Stimulated activated CD4-positive, alpha-beta T cell treated with anti-CD3 and anti-CD28 coated beads, Interleukin-4, amount 100 ng/mL, for 4 hours (primary cell): ENCODE data around the gene BHLHA15.

ENCODE experiments used
- DNase-seq, 2 experiments: peaks; one replicate each; pipeline ENCODE4 v3.0.0-alpha.2; 2020

Gene BHLHA15

GRCh38 chr7:98250789-98251188, 39.5 kb downstream of the BHLHA15 start:
- peak; percentile 18 to 25 for DNase-seq

GRCh38 chr7:98251231-98251600, 40.0 kb downstream of the BHLHA15 start:
- DNase-seq: peak in 1 of 2 experiments; percentile 19

GRCh38 chr7:98251601-98252424, 40.6 kb downstream of the BHLHA15 start, which contains the start of gene TECPR1:
Gene TECPR1 (minus strand): TSS chr7:98252232. CDS start chr7:98246146, 6,086 bp downstream.
- DNase-seq: peak; percentile 79 to 83

DNA sequence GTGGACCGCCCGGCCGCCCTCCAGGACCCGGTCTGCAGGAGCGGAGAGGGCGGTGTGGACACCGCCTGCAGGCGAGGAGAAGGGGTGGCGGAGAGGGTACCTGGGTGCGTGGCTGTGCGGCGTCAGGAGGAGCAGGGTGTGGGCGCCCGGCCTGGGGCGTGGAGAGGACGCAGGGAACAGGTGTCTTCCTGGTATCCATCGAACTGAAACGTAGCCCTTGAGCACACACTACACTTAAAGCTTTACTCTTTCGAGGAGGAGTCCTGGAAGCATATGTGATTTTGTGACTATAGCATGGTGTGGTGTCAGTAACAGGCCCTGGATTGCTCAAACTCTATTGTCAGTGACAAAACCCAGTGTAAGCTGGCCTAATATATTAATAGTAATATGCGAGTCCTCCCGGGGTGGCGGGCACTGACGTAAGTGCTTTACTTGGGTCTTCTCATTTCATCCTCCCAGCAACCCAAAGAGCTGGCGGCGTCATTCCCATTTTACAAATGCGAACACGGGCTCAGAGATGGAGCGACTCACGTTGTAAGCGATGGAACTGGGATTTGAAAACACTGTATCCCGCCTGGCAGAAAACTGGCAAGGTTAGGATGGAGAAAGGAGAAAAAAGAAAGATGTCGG, 41.3 kb downstream of the BHLHA15 start:
- no peak for DNase-seq

DNA sequence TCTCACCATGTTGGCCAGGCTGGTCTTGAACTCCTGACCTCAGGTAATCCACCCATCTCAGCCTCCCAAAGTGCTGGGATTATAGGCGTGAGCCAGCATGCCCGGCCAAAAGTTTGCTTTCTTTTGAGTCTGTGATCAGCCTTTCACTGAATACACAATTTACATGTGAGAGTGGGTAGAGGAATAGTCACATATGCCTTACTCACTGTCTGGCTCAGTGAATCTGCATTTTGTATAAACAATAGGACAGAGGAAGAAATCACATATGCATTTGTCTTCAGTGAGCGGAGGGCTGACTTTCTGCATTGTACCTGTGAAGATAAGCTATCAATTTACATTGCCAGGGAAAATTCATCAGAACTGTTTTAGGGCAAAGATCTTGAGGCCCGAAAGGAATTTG, 43.3 kb downstream of the BHLHA15 start:
- no peak for DNase-seq

DNA sequence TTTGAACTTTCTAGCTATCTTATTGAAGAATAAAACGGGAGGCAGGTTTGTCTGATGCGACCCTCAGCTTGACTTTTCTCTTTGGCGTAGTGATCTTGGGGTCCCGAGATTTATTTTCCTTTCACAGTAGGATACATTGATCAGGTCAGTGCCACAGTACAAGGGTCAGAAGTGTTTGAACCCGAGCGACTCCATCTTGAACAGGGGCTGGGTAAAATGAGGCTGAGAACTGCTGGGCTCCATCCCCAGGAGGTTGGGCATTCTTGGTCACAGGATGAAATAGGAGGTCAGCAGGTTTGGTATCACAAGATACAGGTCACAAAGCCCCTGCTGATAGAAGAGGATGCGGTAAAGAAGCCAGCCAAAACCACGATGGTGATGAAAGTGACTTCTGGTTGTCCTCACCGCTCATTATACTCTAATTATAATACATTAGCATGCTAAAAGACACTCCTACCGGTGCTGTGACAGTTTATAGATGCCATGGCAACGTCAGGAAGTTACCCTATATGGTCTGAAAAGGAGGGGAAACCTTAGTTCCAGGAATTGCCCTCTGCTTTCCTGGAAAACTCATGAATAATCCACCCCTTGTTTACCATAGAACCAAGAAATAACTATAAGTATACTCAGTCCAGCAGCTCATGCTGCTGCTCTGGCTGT, 43.8 kb downstream of the BHLHA15 start:
- no peak for DNase-seq

GRCh38 chr7:98256431-98256830, 45.2 kb downstream of the BHLHA15 start:
- DNase-seq: no peak

DNA sequence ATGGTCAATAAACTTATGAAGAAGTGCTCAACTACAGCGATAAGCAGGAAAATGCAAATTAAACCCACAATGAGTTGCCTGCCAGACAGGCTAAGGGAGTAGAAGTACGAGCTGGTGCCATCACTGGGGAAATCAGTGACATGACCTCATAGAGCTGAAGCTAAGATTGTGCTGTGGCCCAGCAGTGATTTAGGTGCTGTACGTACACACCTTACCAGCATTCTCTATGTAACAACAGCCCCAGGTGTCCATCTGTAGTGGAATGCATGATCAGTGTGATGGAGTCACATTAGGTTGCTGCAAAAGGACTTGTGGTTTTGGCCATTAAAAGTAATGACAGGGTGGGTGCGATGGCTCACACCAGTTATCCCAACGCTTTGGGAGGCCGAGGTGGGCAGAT, 46.5 kb downstream of the BHLHA15 start:
- no peak for DNase-seq
